A549 (cell line): Measurements from ENCODE around the gene PLPPR3. TPM values are rescaled to one million over a fixed set of nuclear protein-coding genes. Genes with fewer than 3 reads are reported as not detected.

Experiments
- ATAC-seq, 2 experiments: fragments of 200-7000 bp in 1 of 2; fragments of >200 bp in 1 of 2; cut with Nextera tagmentation in 1 of 2; cut with Tn5 transposase in 1 of 2; 3 replicates each; pipeline versions ENCODE4 v1.8.0 to v1.9.1; 2018 to 2020; ENCODE audit warnings: mild to moderate bottlenecking in 1 of 2, moderate library complexity in 1 of 2
- CTCF ChIA-PET: fragments of 300-600 bp; sonication (Branson Sonifier 250); formaldehyde crosslinking; extraction: SDS; loops from one replicate; lab custom pipeline; 2021; ENCODE audit warnings: antibody characterized with exemption, inconsistent platforms; lab: Yijun Ruan, JAX
- POLR2A ChIA-PET: fragments of 350-600 bp; formaldehyde crosslinking; extraction: SDS; loops from one replicate; lab custom pipeline; 2021; ENCODE audit warnings: antibody characterized with exemption, inconsistent platforms; lab: Yijun Ruan, JAX
- DNase-seq, 2 experiments: peaks; one replicate each; pipeline versions ENCODE4 v3.0.0 to v3.0.0-alpha.2; 2011 to 2016; ENCODE audit warnings: low read depth in 1 of 2, low spot score in 1 of 2
- FAIRE-seq: peaks from 2 replicates; lab custom pipeline; 2011; peaks lifted over from hg19 to GRCh38; lab: Jason Lieb, UNC
- H3K27ac ChIP-seq, 2 experiments: fragments of >200 bp; sonication (Bioruptor Twin); formaldehyde crosslinking; 3 replicates each; pipeline ENCODE4 v1.5.1; 2016 to 2017
- H3K4me1 ChIP-seq: fragments of >200 bp; sonication (Bioruptor Twin); formaldehyde crosslinking; 3 replicates; pipeline ENCODE4 v1.6.1; 2016
- H3K4me2 ChIP-seq: fragments of >200 bp; sonication (Bioruptor Twin); formaldehyde crosslinking; 3 replicates; pipeline ENCODE4 v1.6.1; 2016
- H3K4me3 ChIP-seq: fragments of >200 bp; sonication (Bioruptor Twin); formaldehyde crosslinking; 3 replicates; pipeline ENCODE4 v1.5.1; 2016
- H3K9me3 ChIP-seq: fragments of >200 bp; sonication (Bioruptor Twin); formaldehyde crosslinking; 3 replicates; pipeline ENCODE4 v1.6.1; 2016
- CBX2 ChIP-seq: fragments of 200-600 bp; sonication (generic); IDR thresholded peaks from 2 replicates; pipeline ENCODE4 v1.6.1; 2016; ENCODE audit warnings: low read depth, mild to moderate bottlenecking, borderline replicate concordance
- CEBPB ChIP-seq, 2 experiments: fragments of >200 bp in 1 of 2; sonication (Bioruptor Twin) in 1 of 2; formaldehyde crosslinking in 1 of 2; IDR thresholded peaks; 2 replicates each; pipeline ENCODE4 v1.6.1; 2012 to 2016
- EHF ChIP-seq: fragments of 250-450 bp; sonication (Bioruptor Pico); IDR thresholded peaks from 2 replicates; pipeline ENCODE4 v1.5.0; 2020; ENCODE audit warnings: mild to moderate bottlenecking
- ELK1 ChIP-seq: fragments of 150-350 bp; IDR thresholded peaks from 2 replicates; pipeline ENCODE4 v1.6.1; 2014; ENCODE audit warnings: low read depth, mild to moderate bottlenecking, low read length
- ESRRA ChIP-seq: fragments of 150-350 bp; IDR thresholded peaks from 2 replicates; pipeline ENCODE4 v1.6.1; 2014; ENCODE audit warnings: mild to moderate bottlenecking, low read length, borderline replicate concordance
- FOSL2 ChIP-seq, 2 experiments: fragments of 450-650 bp in 1 of 2; fragments of >200 bp in 1 of 2; sonication (Bioruptor Twin) in 1 of 2; formaldehyde crosslinking; IDR thresholded peaks; 2 replicates each; pipeline versions ENCODE4 v1.5.0 to v1.6.1; 2016 to 2020; ENCODE audit warnings: mild to moderate bottlenecking in 1 of 2, moderate library complexity in 1 of 2
- FOXS1 ChIP-seq: fragments of 250-450 bp; sonication (Bioruptor Pico); IDR thresholded peaks from 2 replicates; pipeline ENCODE4 v1.5.0; 2020; ENCODE audit warnings: mild to moderate bottlenecking, moderate library complexity
- GATA3 ChIP-seq: IDR thresholded peaks from 2 replicates; pipeline ENCODE4 v1.6.1; 2012; ENCODE audit warnings: borderline replicate concordance
- HEYL ChIP-seq: fragments of 250-450 bp; sonication (Bioruptor Pico); IDR thresholded peaks from 2 replicates; pipeline ENCODE4 v1.8.0; 2021; ENCODE audit warnings: mild to moderate bottlenecking, moderate library complexity
- HOXA7 ChIP-seq: fragments of 250-450 bp; sonication (Bioruptor Pico); IDR thresholded peaks from 2 replicates; pipeline ENCODE4 v1.5.0; 2020; ENCODE audit warnings: mild to moderate bottlenecking, moderate library complexity
- HOXB13 ChIP-seq: fragments of 250-450 bp; sonication (Bioruptor Pico); IDR thresholded peaks from 2 replicates; pipeline ENCODE4 v1.5.0; 2020; ENCODE audit warnings: low read depth, mild to moderate bottlenecking, moderate library complexity
- JUN ChIP-seq, 2 experiments: fragments of >200 bp; sonication (Bioruptor Twin); formaldehyde crosslinking; IDR thresholded peaks; 2 replicates in 1 of 2; 3 replicates in 1 of 2; pipeline ENCODE4 v1.6.1; 2016 to 2017
- KDM1A ChIP-seq: fragments of 200-600 bp; sonication (generic); IDR thresholded peaks from 2 replicates; pipeline ENCODE4 v1.6.1; 2016; ENCODE audit warnings: low read depth, mild to moderate bottlenecking
- RCOR1 ChIP-seq: fragments of 150-350 bp; IDR thresholded peaks from 2 replicates; pipeline ENCODE4 v1.6.1; 2014; ENCODE audit warnings: antibody characterized with exemption, low read length, low read depth
- WGBS: methylation state at CpG from one replicate; pipeline ENCODE4 v1.1.6; 2017; ENCODE audit errors: missing lambda C conversion rate; 5-methylcytosine and 5-hydroxymethylcytosine counted together
- polyA plus RNA-seq, 4 experiments: library from polyadenylated mRNA; depleted of rRNA in 3 of 4; stranded (reverse); fragments of >200 nt; fragmentation: RNase III in 1 of 4; extraction: RNeasy Plus Mini Kit Qiagen cat#74134 plus additional on column Dnase treatment in 1 of 4; gene quantifications; 2 replicates in 3 of 4; 3 replicates in 1 of 4; pipeline ENCODE4 v1.2.3, GENCODE V29; 2011 to 2017
- TF ChIP-seq, protein P1 (sequence below): IDR thresholded peaks from 2 replicates; pipeline ENCODE4 v1.6.1; 2012; ENCODE audit warnings: low read depth, borderline replicate concordance
- TF ChIP-seq, protein P2 (sequence below): IDR thresholded peaks from 2 replicates; pipeline ENCODE4 v1.6.1; 2012
- TF ChIP-seq, protein P3 (sequence below): IDR thresholded peaks from 2 replicates; pipeline ENCODE4 v1.6.1; 2012

Gene PLPPR3
- polyA plus RNA-seq, 2 of the 4 experiments (the other 2 are of a cell fraction) = 2.6 to 3.7 TPM

- no peak overlapping the region for H3K4me3 ChIP-seq
- H3K4me1 ChIP-seq = peaks cover 42% of the 10 kb centered on the region
- peak overlapping the region; percentile 86 for H3K4me2 ChIP-seq
- TF ChIP-seq GATA3 (no peak), HOXB13 (CRISPR knock-in tag) (no peak)
- TF ChIP-seq, all 56 proteins: peak for 0
- Histone ChIP-seq H3K27ac (peak overlapping the region in 1 of 2 experiments; percentile 100; a peak in 1 of 6 replicates), H3K9me3 (no peaks in the 10 kb centered on the region)
- ATAC-seq (no peak), DNase-seq (no peak), FAIRE-seq (no peak)
- 84% methylated on average over 25 of the region's 28 CpGs for whole genome bisulfite sequencing
- CTCF ChIA-PET = interaction anchor here (1.7 kb wide), 1 partner anchor 30 kb away, joined by 3 read pairs; no protein-coding TSS in a partner anchor
- POLR2A ChIA-PET = interaction anchor here (1.3 kb wide), 1 partner anchor 50 kb away, joined by 4 read pairs; no protein-coding TSS in a partner anchor
Measured at GRCh38 chr19:802498-803098, 19.2 kb downstream of the PLPPR3 start.

DNA sequence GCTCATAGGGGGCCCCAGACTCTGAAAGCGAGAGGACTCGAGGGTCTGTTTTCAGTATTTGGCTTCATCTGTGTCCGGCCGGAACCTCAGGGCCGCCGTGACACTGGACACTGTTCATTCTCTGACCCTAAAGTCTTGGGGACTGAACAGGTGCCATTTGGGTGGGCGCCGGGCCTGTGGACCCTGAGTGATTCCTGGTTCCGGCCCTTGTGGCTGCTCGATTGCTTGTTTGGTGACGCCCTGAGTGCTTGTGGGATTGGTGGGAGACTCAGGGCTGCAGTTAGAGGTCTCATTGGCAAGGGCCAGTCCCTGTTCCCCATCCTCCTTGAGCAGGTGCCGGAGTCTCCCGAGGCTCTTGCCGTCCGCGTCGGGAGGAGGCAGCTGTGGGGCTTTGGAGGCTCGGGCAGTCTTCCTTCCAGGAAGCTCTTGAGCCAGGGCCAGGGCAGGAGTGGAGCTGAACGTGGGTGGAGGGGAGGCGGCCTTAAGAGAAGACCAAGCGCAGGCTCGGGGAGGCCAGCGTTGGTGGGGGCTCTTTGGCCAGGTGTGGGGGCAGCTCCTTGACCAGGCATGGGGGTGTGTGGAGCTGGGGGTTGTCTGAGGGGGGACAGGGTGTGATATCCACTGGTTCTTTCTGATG lies 19.8 kb downstream of the PLPPR3 start:
- no peak for ATAC-seq
- H3K4me2 ChIP-seq = peak overlapping the region; percentile 86
- peaks cover 42% of the 10 kb centered on the region for H3K4me1 ChIP-seq
- peak overlapping the region in 1 of 2 experiments; percentile 100; a peak in 3 of 6 replicates for H3K27ac ChIP-seq
- TF ChIP-seq FOXS1 (CRISPR knock-in tag) = no peak
- no peak for TF ChIP-seq ESRRA
- no peak for TF ChIP-seq ELK1
- no peak for TF ChIP-seq HOXA7 (CRISPR knock-in tag)
- TF ChIP-seq HEYL (CRISPR knock-in tag) = no peak
- TF ChIP-seq RCOR1 = no peak
- TF ChIP-seq CBX2 = no peak
- no peak for TF ChIP-seq CEBPB (IDR thresholded peaks at IDR 0.05)
- no peak for TF ChIP-seq GATA3
- no peak for TF ChIP-seq EHF (CRISPR knock-in tag)
- TF ChIP-seq, protein P1, sequence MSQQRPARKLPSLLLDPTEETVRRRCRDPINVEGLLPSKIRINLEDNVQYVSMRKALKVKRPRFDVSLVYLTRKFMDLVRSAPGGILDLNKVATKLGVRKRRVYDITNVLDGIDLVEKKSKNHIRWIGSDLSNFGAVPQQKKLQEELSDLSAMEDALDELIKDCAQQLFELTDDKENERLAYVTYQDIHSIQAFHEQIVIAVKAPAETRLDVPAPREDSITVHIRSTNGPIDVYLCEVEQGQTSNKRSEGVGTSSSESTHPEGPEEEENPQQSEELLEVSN = no peak
- TF ChIP-seq KDM1A = no peak
- no peak for TF ChIP-seq JUN (IDR thresholded peaks at IDR 0.05)
- TF ChIP-seq, all 56 proteins: peak for 0
- WGBS = 90% methylated on average over 2 of the region's 23 CpGs
- DNase-seq (no peak), FAIRE-seq (no peak)
- POLR2A ChIA-PET = no interaction called here
- Histone ChIP-seq H3K9me3 (no peaks in the 10 kb centered on the region), H3K4me3 (peak overlapping the region; percentile 100)
- CTCF ChIA-PET = interaction anchor here (1.7 kb wide), 1 partner anchor 29 kb away, joined by 3 read pairs; no protein-coding TSS in a partner anchor

DNA sequence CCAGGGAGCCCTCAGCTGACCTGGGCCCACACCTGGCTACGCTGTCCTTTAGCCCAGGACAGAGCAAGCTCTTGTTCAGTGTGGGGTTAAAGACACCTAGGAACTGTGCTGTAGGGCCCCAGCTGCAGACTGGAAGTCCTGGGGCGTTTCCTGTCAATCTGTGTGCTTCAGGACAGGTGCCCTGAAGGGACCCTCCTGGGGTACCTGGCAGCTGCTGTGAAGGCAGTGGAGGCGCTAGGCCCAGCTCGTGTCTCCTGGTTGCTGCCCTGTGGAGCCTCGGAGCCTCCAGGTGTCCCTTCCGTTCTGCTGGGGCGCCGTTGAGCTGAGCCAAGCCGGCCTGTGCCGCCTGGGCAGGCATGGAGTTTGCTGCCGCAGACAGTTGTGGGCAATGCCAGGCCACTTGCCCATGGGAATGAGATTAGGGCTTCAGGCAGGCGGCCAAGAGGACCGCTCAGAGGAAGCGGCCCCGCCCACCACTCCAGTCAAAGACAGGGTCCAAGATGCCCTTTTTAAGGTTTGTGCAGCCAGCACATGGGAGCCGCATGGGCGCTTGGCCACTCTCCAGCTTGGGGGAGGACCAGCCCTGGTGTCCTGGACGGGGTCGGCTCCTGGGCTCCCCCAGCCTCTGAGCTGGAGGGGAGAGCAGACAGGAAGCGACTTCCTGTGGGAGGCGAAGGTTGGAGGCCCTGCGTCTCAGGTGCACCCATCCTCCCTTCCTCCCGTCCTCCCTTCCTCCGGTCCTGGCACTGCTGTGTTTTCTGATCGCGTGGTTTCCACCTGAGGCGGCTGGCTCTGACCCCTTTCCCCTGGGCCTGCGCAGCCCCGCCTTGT lies 20.5 kb downstream of the PLPPR3 start:
- Histone ChIP-seq H3K4me1 (peaks cover 45% of the 10 kb centered on the region), H3K9me3 (no peaks in the 10 kb centered on the region), H3K4me3 (peak overlapping the region; percentile 100), H3K4me2 (peak overlapping the region; percentile 86), H3K27ac (peak overlapping the region; percentile 47 to 100; a peak in 5 of 6 replicates)
- FAIRE-seq (no peak), ATAC-seq (no peak), DNase-seq (no peak)
- TF ChIP-seq, protein P2, sequence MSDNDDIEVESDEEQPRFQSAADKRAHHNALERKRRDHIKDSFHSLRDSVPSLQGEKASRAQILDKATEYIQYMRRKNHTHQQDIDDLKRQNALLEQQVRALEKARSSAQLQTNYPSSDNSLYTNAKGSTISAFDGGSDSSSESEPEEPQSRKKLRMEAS = 0 out of 2 replicates have a peak, but pooled peaks have one; percentile 39
- TF ChIP-seq FOSL2 (IDR thresholded peaks at IDR 0.05) = no peak
- no peak for TF ChIP-seq FOSL2 (CRISPR knock-in tag; IDR thresholded peaks at IDR 0.05)
- TF ChIP-seq, protein P3, sequence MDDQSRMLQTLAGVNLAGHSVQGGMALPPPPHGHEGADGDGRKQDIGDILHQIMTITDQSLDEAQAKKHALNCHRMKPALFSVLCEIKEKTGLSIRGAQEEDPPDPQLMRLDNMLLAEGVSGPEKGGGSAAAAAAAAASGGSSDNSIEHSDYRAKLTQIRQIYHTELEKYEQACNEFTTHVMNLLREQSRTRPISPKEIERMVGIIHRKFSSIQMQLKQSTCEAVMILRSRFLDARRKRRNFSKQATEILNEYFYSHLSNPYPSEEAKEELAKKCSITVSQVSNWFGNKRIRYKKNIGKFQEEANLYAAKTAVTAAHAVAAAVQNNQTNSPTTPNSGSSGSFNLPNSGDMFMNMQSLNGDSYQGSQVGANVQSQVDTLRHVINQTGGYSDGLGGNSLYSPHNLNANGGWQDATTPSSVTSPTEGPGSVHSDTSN = no peak
- 74% methylated on average over 10 of the region's 29 CpGs for WGBS
- CTCF ChIA-PET = no interaction called here
- POLR2A ChIA-PET = interaction anchor here (0.6 kb wide), 1 partner anchor 25 kb away, joined by 5 read pairs; no protein-coding TSS in a partner anchor
